ENCODE results near the gene ASCC3.

ASCC3 gene

GRCh38 chr6:100593522-100593921 lies 287.6 kb downstream of the ASCC3 start:
- DNase-seq (ENCODE audit: low read depth in 2 of 2): no peak

- DNase-seq (ENCODE audit: low read depth in 2 of 2): no peak
These were observed 288.2 kb downstream of the ASCC3 start for GRCh38 chr6:100592929-100593328.

- no peak for DNase-seq (ENCODE audit: low read depth in 2 of 2)
These were observed 303.7 kb downstream of the ASCC3 start for GRCh38 chr6:100577425-100577824.

- no peak for DNase-seq (ENCODE audit: low read depth in 2 of 2)
These were observed 305.2 kb downstream of the ASCC3 start for GRCh38 chr6:100575921-100576320.

- DNase-seq (ENCODE audit: low read depth in 2 of 2): no peak
These were observed 306.3 kb downstream of the ASCC3 start for GRCh38 chr6:100574836-100575235.

- no peak for DNase-seq (ENCODE audit: low read depth in 2 of 2)
These were observed 308.0 kb downstream of the ASCC3 start for GRCh38 chr6:100573166-100573565.

- no peak for DNase-seq (ENCODE audit: low read depth in 2 of 2)
These were observed 312.9 kb downstream of the ASCC3 start for GRCh38 chr6:100568255-100568654.

- no peak for DNase-seq (ENCODE audit: low read depth in 2 of 2)
These were observed 314.6 kb downstream of the ASCC3 start for GRCh38 chr6:100566563-100566962.

- DNase-seq (ENCODE audit: low read depth in 2 of 2): no peak
These were observed 315.6 kb downstream of the ASCC3 start for GRCh38 chr6:100565439-100566104.

GRCh38 chr6:100559859-100560258 lies 321.3 kb downstream of the ASCC3 start:
- no peak for DNase-seq (ENCODE audit: low read depth in 2 of 2)

GRCh38 chr6:100554228-100554627 lies 326.9 kb downstream of the ASCC3 start:
- DNase-seq (ENCODE audit: low read depth in 2 of 2): no peak

GRCh38 chr6:100553243-100553642 lies 327.9 kb downstream of the ASCC3 start:
- no peak for DNase-seq (ENCODE audit: low read depth in 2 of 2)

GRCh38 chr6:100549406-100550167 lies 331.5 kb downstream of the ASCC3 start:
- no peak for DNase-seq (ENCODE audit: low read depth in 2 of 2)

GRCh38 chr6:100538086-100538485 lies 343.0 kb downstream of the ASCC3 start:
- DNase-seq (ENCODE audit: low read depth in 2 of 2): no peak

- DNase-seq (ENCODE audit: low read depth in 2 of 2): no peak
These were observed 362.5 kb downstream of the ASCC3 start for GRCh38 chr6:100518588-100518987.

- no peak for DNase-seq (ENCODE audit: low read depth in 2 of 2)
These were observed 363.5 kb downstream of the ASCC3 start for GRCh38 chr6:100517633-100518032.

GRCh38 chr6:100517106-100517505 lies 364.0 kb downstream of the ASCC3 start:
- no peak for DNase-seq (ENCODE audit: low read depth in 2 of 2)

GRCh38 chr6:100514660-100515059 lies 366.5 kb downstream of the ASCC3 start:
- DNase-seq (ENCODE audit: low read depth in 2 of 2): no peak

GRCh38 chr6:100512203-100512862 lies 368.8 kb downstream of the ASCC3 start:
- DNase-seq (ENCODE audit: low read depth in 2 of 2): no peak

- DNase-seq (ENCODE audit: low read depth in 2 of 2): no peak
These were observed 372.0 kb downstream of the ASCC3 start for GRCh38 chr6:100509101-100509500.

- no peak for DNase-seq (ENCODE audit: low read depth in 2 of 2)
These were observed 374.5 kb downstream of the ASCC3 start for GRCh38 chr6:100506651-100507050.

- no peak for DNase-seq (ENCODE audit: low read depth in 2 of 2)
These were observed 376.1 kb downstream of the ASCC3 start for GRCh38 chr6:100504786-100505737.

All from stimulated activated CD8-positive, alpha-beta memory T cell treated with anti-CD3 and anti-CD28 coated beads, Interleukin-15, amount 100 ng/mL, for 48 hours (primary cell).